ENCODE results near the gene GLT8D2. TPM values are rescaled to one million over a fixed set of nuclear protein-coding genes. Genes with fewer than 3 reads are reported as not detected.

The GLT8D2 gene
- total RNA-seq, 1 experiment from 2014 or later, result 1.6 TPM

GRCh38 chr12:103956509-103957027 lies 93.4 kb downstream of the GLT8D2 start:
- H3K4me2 ChIP-seq (ENCODE audit: low read length), result peak overlapping the region; percentile 82
- H3F3A ChIP-seq (ENCODE audit: low read length, unreplicated experiment), result peaks cover under 1% of the 10 kb centered on the region
- peak overlapping the region; percentile 91 for H3K27ac ChIP-seq (ENCODE audit: low read length)
- peak overlapping the region; percentile 84 for H3K9ac ChIP-seq (ENCODE audit: low read length)
- ChIA-PET POLR2A (ENCODE audit: unreplicated experiment) (interaction anchor here (0.5 to 1.0 kb wide), 4 partner anchors 9 to 329 kb away, joined by 3 to 4 read pairs (median 3); no protein-coding TSS in a partner anchor), CTCF (no interaction called here)
- H3K4me1 ChIP-seq (ENCODE audit: insufficient read depth, low read length), result peaks cover 24% of the 10 kb centered on the region
- intact Hi-C loops (cut with micrococcal nuclease), result loop anchor here (1.0 to 10.0 kb wide), 4 partner anchors 9 to 328 kb away; partner anchors contain the start of genes HSP90B1 and TDG
- peak; percentile 34 for DNase-seq
- H3K36me3 ChIP-seq (ENCODE audit: low read depth, low read length), result peaks cover 26% of the 10 kb centered on the region
- H3K79me2 ChIP-seq (ENCODE audit: low read length), result peaks cover 39% of the 10 kb centered on the region
- TSS peak; percentile 50 for BruUV-seq (replicated peaks)
- peak overlapping the region; percentile 74 for H3K4me3 ChIP-seq (ENCODE audit: low read length)
- H3K9me3 ChIP-seq (ENCODE audit: low read length), result no peaks in the 10 kb centered on the region
- no peaks in the 10 kb centered on the region for H3K9me2 ChIP-seq (replicated peaks; ENCODE audit: low read length)
- H4K20me1 ChIP-seq (ENCODE audit: low read length), result no peaks in the 10 kb centered on the region
- TF ChIP-seq EZH2 (IDR thresholded peaks at IDR 0.05; ENCODE audit: low read length, unreplicated experiment) (no peak), CTCF (conservative IDR thresholded peaks at IDR 0.05; ENCODE audit: low read depth, low read length) (no peak), EZH2phosphoT487 (IDR thresholded peaks at IDR 0.05; ENCODE audit: borderline replicate concordance, low read length) (no peak)
- no peaks in the 10 kb centered on the region for H3K27me3 ChIP-seq (ENCODE audit: low read length)
- H2AFZ ChIP-seq (ENCODE audit: low read length), result peak overlapping the region; percentile 97
- peak; percentile 41 for ATAC-seq

GRCh38 chr12:103955811-103956508 lies 94.0 kb downstream of the GLT8D2 start:
- intact Hi-C loops (cut with micrococcal nuclease), result loop anchor here (5.0 to 10.0 kb wide), 2 partner anchors 74 to 329 kb away; no protein-coding TSS in a partner anchor
- Histone ChIP-seq H3K4me1 (ENCODE audit: insufficient read depth, low read length) (peaks cover 24% of the 10 kb centered on the region), H3K4me2 (ENCODE audit: low read length) (peak overlapping the region; percentile 82), H3K9me2 (replicated peaks; ENCODE audit: low read length) (no peaks in the 10 kb centered on the region), H3K27ac (ENCODE audit: low read length) (peak overlapping the region; percentile 91), H3K4me3 (ENCODE audit: low read length) (peak overlapping the region; percentile 74), H3K79me2 (ENCODE audit: low read length) (peaks cover 39% of the 10 kb centered on the region), H3K27me3 (ENCODE audit: low read length) (no peaks in the 10 kb centered on the region), H3K9me3 (ENCODE audit: low read length) (no peaks in the 10 kb centered on the region), H4K20me1 (ENCODE audit: low read length) (no peaks in the 10 kb centered on the region), H3F3A (ENCODE audit: low read length, unreplicated experiment) (peaks cover 6% of the 10 kb centered on the region), H3K9ac (ENCODE audit: low read length) (peak overlapping the region; percentile 84), H3K36me3 (ENCODE audit: low read depth, low read length) (peaks cover 31% of the 10 kb centered on the region), H2AFZ (ENCODE audit: low read length) (peak overlapping the region; percentile 97)
- ChIA-PET CTCF (no interaction called here), POLR2A (ENCODE audit: unreplicated experiment) (interaction anchor here (0.5 to 1.0 kb wide), 4 partner anchors 9 to 330 kb away, joined by 3 to 4 read pairs (median 4); no protein-coding TSS in a partner anchor)
- TF ChIP-seq CTCF (conservative IDR thresholded peaks at IDR 0.05; ENCODE audit: low read depth, low read length), result no peak
- no peak for TF ChIP-seq EZH2 (IDR thresholded peaks at IDR 0.05; ENCODE audit: low read length, unreplicated experiment)
- TF ChIP-seq EZH2phosphoT487 (IDR thresholded peaks at IDR 0.05; ENCODE audit: borderline replicate concordance, low read length), result no peak
- ATAC-seq, result peak; percentile 14
- no TSS peak for BruUV-seq (replicated peaks)
- no peak for DNase-seq

Data from PC-3 (cell line).